H1 (cell line): ENCODE data around the gene CST7. TPM values are rescaled to one million over a fixed set of nuclear protein-coding genes. Genes with fewer than 3 reads are reported as not detected.

Experiments
- CTCF ChIA-PET: fragments of 300-600 bp; sonication (Branson Sonifier 250); formaldehyde crosslinking; loops from one replicate; lab custom pipeline; 2021; ENCODE audit not compliant: partially characterized antibody; lab: Charles Lee
- POLR2A ChIA-PET: fragments of 300-600 bp; sonication (Branson Sonifier 250); formaldehyde crosslinking; loops from one replicate; lab custom pipeline; 2021; ENCODE audit warnings: inconsistent platforms; ENCODE audit not compliant: partially characterized antibody; lab: Charles Lee
- DNase-seq, 2 experiments: peaks; one replicate each; pipeline versions ENCODE4 v3.0.0 to v3.0.0-alpha.2; 2010 to 2022; ENCODE audit warnings: low spot score in 2 of 2, low read depth in 1 of 2, mixed read lengths in 1 of 2
- FAIRE-seq: peaks from 2 replicates; lab custom pipeline; 2011; peaks lifted over from hg19 to GRCh38; lab: Jason Lieb, UNC
- H2AFZ ChIP-seq: 2 replicates; pipeline ENCODE4 v1.8.1; 2012; ENCODE audit warnings: low read length, inconsistent platforms
- H2AK5ac ChIP-seq: 2 replicates; pipeline ENCODE4 v1.6.1; 2013; ENCODE audit warnings: low read depth, low read length
- H2BK120ac ChIP-seq: replicated peaks from 2 replicates; pipeline ENCODE3; 2013; ENCODE audit warnings: low read depth, low read length, inconsistent platforms
- H2BK12ac ChIP-seq: 2 replicates; pipeline ENCODE4 v1.6.1; 2013; ENCODE audit warnings: low read depth, low read length
- H2BK15ac ChIP-seq: 2 replicates; pipeline ENCODE4 v1.6.1; 2013; ENCODE audit warnings: low read length
- H2BK20ac ChIP-seq: 2 replicates; pipeline ENCODE4 v1.6.1; 2013; ENCODE audit warnings: low read length
- H2BK5ac ChIP-seq: 2 replicates; pipeline ENCODE4 v1.6.1; 2013; ENCODE audit warnings: low read depth, low read length
- H3K14ac ChIP-seq: 2 replicates; pipeline ENCODE4 v1.6.1; 2013; ENCODE audit warnings: inconsistent platforms; ENCODE audit not compliant: insufficient read length
- H3K18ac ChIP-seq: 2 replicates; pipeline ENCODE4 v1.6.1; 2013; ENCODE audit warnings: low read length; ENCODE audit errors: extremely low read depth
- H3K23ac ChIP-seq: 2 replicates; pipeline ENCODE4 v1.6.1; 2013; ENCODE audit warnings: inconsistent platforms; ENCODE audit not compliant: insufficient read length
- H3K23me2 ChIP-seq: 2 replicates; pipeline ENCODE4 v1.6.1; 2013; ENCODE audit warnings: low read depth, low read length
- H3K27ac ChIP-seq: 2 replicates; pipeline ENCODE4 v1.6.1; 2011; ENCODE audit warnings: low read depth, low read length, inconsistent platforms
- H3K27me3 ChIP-seq, 4 experiments: replicated peaks in 1 of 4; 1 replicate in 1 of 4; 2 replicates in 3 of 4; pipeline versions ENCODE4 v1.6.1 to v1.8.1; 2011 to 2013; ENCODE audit warnings: low read length in 3 of 4, mild to moderate bottlenecking in 3 of 4, inconsistent platforms in 2 of 4, mixed read lengths in 2 of 4, moderate library complexity in 1 of 4; ENCODE audit not compliant: control insufficient read depth in 3 of 4, insufficient read depth in 3 of 4; ENCODE audit errors: extremely low read depth in 1 of 4
- H3K36me3 ChIP-seq, 4 experiments: 2 replicates each; pipeline versions ENCODE4 v1.6.1 to v1.8.1; 2011 to 2013; ENCODE audit warnings: mild to moderate bottlenecking in 4 of 4, low read length in 3 of 4, moderate library complexity in 2 of 4, control low read depth in 1 of 4, inconsistent platforms in 1 of 4; ENCODE audit not compliant: insufficient read depth in 4 of 4, control insufficient read depth in 2 of 4
- H3K4ac ChIP-seq: replicated peaks from 2 replicates; pipeline ENCODE3; 2013; ENCODE audit warnings: low read length, low read depth, mixed read lengths, inconsistent platforms; ENCODE audit not compliant: insufficient read length
- H3K4me1 ChIP-seq, 4 experiments: replicated peaks in 1 of 4; 1 replicate in 1 of 4; 2 replicates in 3 of 4; pipeline versions ENCODE4 v1.6.1 to v1.8.1; 2011 to 2013; ENCODE audit warnings: low read length in 3 of 4, inconsistent platforms in 2 of 4, mixed read lengths in 1 of 4; ENCODE audit not compliant: insufficient read depth in 4 of 4, control insufficient read depth in 3 of 4
- H3K4me2 ChIP-seq, 2 experiments: 2 replicates each; pipeline versions ENCODE4 v1.6.1 to v1.8.1; 2011 to 2013; ENCODE audit warnings: low read depth in 2 of 2, low read length in 2 of 2, control low read depth in 1 of 2, inconsistent platforms in 1 of 2, mild to moderate bottlenecking in 1 of 2; ENCODE audit not compliant: insufficient read depth in 1 of 2
- H3K4me3 ChIP-seq, 4 experiments: fragments of 200-600, 300-600 bp in 1 of 4; sonication (generic), shearing (Covaris generic), sonication (Bioruptor Twin) in 1 of 4; 2 replicates each; pipeline versions ENCODE4 v1.5.1 to v1.8.1; 2011 to 2016; ENCODE audit warnings: low read length in 4 of 4, low read depth in 3 of 4, control low read depth in 2 of 4, inconsistent platforms in 2 of 4, mild to moderate bottlenecking in 2 of 4, mixed read lengths in 1 of 4, moderate library complexity in 1 of 4; ENCODE audit not compliant: insufficient read depth in 2 of 4; ENCODE audit errors: extremely low read depth in 1 of 4
- H3K56ac ChIP-seq: replicated peaks from 2 replicates; pipeline ENCODE3; 2013; ENCODE audit warnings: low read depth, mild to moderate bottlenecking, mixed read lengths, low read length, inconsistent platforms; ENCODE audit not compliant: insufficient read length
- H3K79me1 ChIP-seq: 2 replicates; pipeline ENCODE4 v1.6.1; 2013; ENCODE audit warnings: low read depth, low read length, control low read depth
- H3K79me2 ChIP-seq, 2 experiments: 2 replicates each; pipeline versions ENCODE4 v1.6.1 to v1.8.1; 2012 to 2013; ENCODE audit warnings: low read length in 2 of 2, mild to moderate bottlenecking in 2 of 2, inconsistent platforms in 1 of 2; ENCODE audit not compliant: insufficient read depth in 2 of 2, control insufficient read depth in 1 of 2
- H3K9ac ChIP-seq, 4 experiments: replicated peaks in 1 of 4; 1 replicate in 1 of 4; 2 replicates in 3 of 4; pipeline versions ENCODE4 v1.6.1 to v1.8.1; 2011 to 2013; ENCODE audit warnings: low read depth in 3 of 4, low read length in 3 of 4, control low read depth in 2 of 4, mild to moderate bottlenecking in 2 of 4, moderate library complexity in 2 of 4, inconsistent platforms in 1 of 4; ENCODE audit errors: extremely low read depth in 1 of 4
- H3K9me3 ChIP-seq, 2 experiments: 2 replicates each; pipeline versions ENCODE4 v1.6.1 to v1.8.1; 2012 to 2013; ENCODE audit warnings: mild to moderate bottlenecking in 2 of 2, moderate library complexity in 2 of 2, control low read depth in 1 of 2, inconsistent platforms in 1 of 2, low read depth in 1 of 2, low read length in 1 of 2, mixed read lengths in 1 of 2; ENCODE audit not compliant: insufficient read depth in 2 of 2
- H4K20me1 ChIP-seq, 2 experiments: replicated peaks in 1 of 2; 2 replicates each; pipeline versions ENCODE3 to v1.8.1; 2011 to 2013; ENCODE audit warnings: inconsistent platforms in 2 of 2, low read length in 2 of 2, mild to moderate bottlenecking in 1 of 2; ENCODE audit not compliant: insufficient read depth in 2 of 2, control insufficient read depth in 1 of 2
- H4K5ac ChIP-seq: 2 replicates; pipeline ENCODE4 v1.6.1; 2013; ENCODE audit warnings: low read length, low read depth, mixed read lengths, inconsistent platforms; ENCODE audit not compliant: insufficient read length
- H4K8ac ChIP-seq: 2 replicates; pipeline ENCODE4 v1.8.0; 2013; ENCODE audit warnings: mild to moderate bottlenecking, moderate library complexity, low read length, inconsistent platforms; ENCODE audit not compliant: insufficient read depth; ENCODE audit errors: extremely low read depth
- H4K91ac ChIP-seq: replicated peaks from 2 replicates; pipeline ENCODE3; 2013; ENCODE audit warnings: low read length, mixed read lengths, inconsistent platforms; ENCODE audit not compliant: insufficient read length
- BCL11A ChIP-seq, 2 experiments: IDR thresholded peaks; one replicate each; pipeline ENCODE4 v1.6.1; 2011; ENCODE audit warnings: low read depth in 2 of 2, low read length in 2 of 2, mild to moderate bottlenecking in 2 of 2
- WGBS, 2 experiments: shearing (Covaris generic) in 1 of 2; methylation state at CpG; one replicate each; pipeline versions ENCODE4 v1.1.6 to v1.1.7; 2013 to 2015; ENCODE audit warnings: low lambda C conversion rate in 2 of 2, mixed read lengths in 2 of 2, inconsistent platforms in 1 of 2, low coverage in 1 of 2, missing lambda C conversion rate in 1 of 2; ENCODE audit not compliant: insufficient replicate concordance in 2 of 2, insufficient coverage in 1 of 2, insufficient read length in 1 of 2; ENCODE audit errors: extremely low coverage in 1 of 2, missing lambda C conversion rate in 1 of 2; 5-methylcytosine and 5-hydroxymethylcytosine counted together
- polyA plus RNA-seq, 7 experiments: library from polyadenylated mRNA; depleted of rRNA in 3 of 7; stranded (reverse) in 5 of 7; unstranded in 2 of 7; fragments of >200 nt in 5 of 7; fragments of 200-250 nt in 2 of 7; gene quantifications; 1 replicate in 5 of 7; 2 replicates in 1 of 7; 4 replicates in 1 of 7; pipeline versions ENCODE4 v1.2.1 to v1.2.3, GENCODE V29; 2011 to 2013; ENCODE audit warnings: missing spikeins in 2 of 7, mixed read lengths in 2 of 7
- total RNA-seq: library from RNA; stranded (reverse); fragmentation: NEBNext Ultra II Directional; extraction: Animal tissue kit (Norgen Biotek cat#: 25700); gene quantifications from 2 replicates; pipeline ENCODE4 v1.2.1, GENCODE V29; 2021

Gene CST7
- total and polyA plus RNA-seq, 2 of the 8 experiments (the other 6 are each of a cell fraction or from before 2014, with no cell fraction given), result not detected

DNA sequence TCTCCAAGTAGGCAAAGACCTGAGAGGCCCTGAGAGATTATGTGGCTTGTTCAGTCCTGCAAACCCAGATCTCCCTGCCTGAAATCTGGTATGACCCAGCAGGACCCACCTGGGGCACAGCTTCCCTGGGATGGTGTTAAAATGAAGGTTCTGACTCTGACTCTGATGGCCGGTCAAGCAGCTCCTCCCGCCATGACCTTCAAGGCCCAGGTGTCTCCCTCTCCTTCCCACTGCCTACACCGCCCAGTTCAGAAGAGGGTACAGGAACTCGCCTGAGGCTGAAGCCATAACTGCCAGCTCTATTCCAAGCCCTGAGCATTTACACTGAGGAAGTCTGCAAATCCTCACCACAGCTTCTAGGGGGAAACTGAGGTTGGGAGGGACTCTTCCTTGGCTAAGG, 5.9 kb upstream of the CST7 start:
- H3K4me1 ChIP-seq, result no peaks in the 10 kb centered on the region
- POLR2A ChIA-PET, result interaction anchor here (1.0 kb wide), 1 partner anchor 13 kb away, joined by 3 read pairs; no protein-coding TSS in a partner anchor
- no peaks in the 10 kb centered on the region for H3K23me2 ChIP-seq
- no peak overlapping the region for H3K56ac ChIP-seq
- no peak overlapping the region for H2BK20ac ChIP-seq
- WGBS, 2 experiments, result 81% methylated on average over 4 of the region's 4 CpGs; no CpG with 5 or more reads in 1 of the 2 experiments
- no peak overlapping the region for H3K18ac ChIP-seq
- no peak overlapping the region for H2BK120ac ChIP-seq
- no peak overlapping the region for H4K5ac ChIP-seq
- H3K79me2 ChIP-seq, result no peaks in the 10 kb centered on the region
- H3K36me3 ChIP-seq, result no peaks in the 10 kb centered on the region
- no peaks in the 10 kb centered on the region for H4K20me1 ChIP-seq
- no peaks in the 10 kb centered on the region for H3K27me3 ChIP-seq
- no peak overlapping the region for H4K8ac ChIP-seq
- no peaks in the 10 kb centered on the region for H3K79me1 ChIP-seq
- H2AK5ac ChIP-seq, result no peak overlapping the region
- H3K4me2 ChIP-seq, result no peak overlapping the region
- H3K9ac ChIP-seq, result no peak overlapping the region
- H3K4ac ChIP-seq, result no peak overlapping the region
- H2AFZ ChIP-seq, result no peak overlapping the region
- TF ChIP-seq BCL11A (IDR thresholded peaks at IDR 0.05; ENCODE audit: low read depth in 2 of 2, low read length in 2 of 2), result no peak
- TF ChIP-seq, all 59 proteins: peak for 0
- DNase-seq (peak in 1 of 2 experiments; percentile 14), FAIRE-seq (no peak)
- Histone ChIP-seq H2BK5ac (no peak overlapping the region), H3K23ac (no peak overlapping the region), H3K4me3 (no peak overlapping the region), H2BK15ac (no peak overlapping the region), H2BK12ac (no peak overlapping the region), H4K91ac (no peak overlapping the region), H3K9me3 (0 out of 4 replicates have a peak, but pooled peaks cover 0 to 9% of the 10 kb centered on the region in 2 experiments), H3K27ac (no peak overlapping the region), H3K14ac (no peak overlapping the region)
- CTCF ChIA-PET, result interaction anchor here (0.9 to 3.6 kb wide), 2 partner anchors 12 to 842 kb away, joined by 3 to 16 read pairs; no protein-coding TSS in a partner anchor
